T-helper 1 cell treated with Interleukin-12 subunit alpha and Interleukin-12 subunit beta and Interleukin-4 antibody, amounts not matched to agents 30 ng/mL and 1 ng/mL, for 36 hours (primary cell): Measurements from ENCODE around the gene RAPGEF4. TPM values are rescaled to one million over a fixed set of nuclear protein-coding genes. Genes with fewer than 3 reads are reported as not detected.

Experiments
- intact Hi-C: fragments of 100-400 bp; cut with micrococcal nuclease; formaldehyde crosslinking; loops from one replicate; pipeline ENCODE4 v1.15.1; 2024
- total RNA-seq: library from RNA; stranded (reverse); gene quantifications from 2 replicates; pipeline ENCODE4 v1.2.3, GENCODE V29; 2022

RAPGEF4 gene
- total RNA-seq, 1 donor from 2014 or later, result 1.0 TPM

- intact Hi-C loops, result no loop called here
Observed at GRCh38 chr2:172965433-172966212, 230.0 kb downstream of the RAPGEF4 start.

- intact Hi-C loops, result no loop called here
Observed at GRCh38 chr2:172967036-172967982, 231.7 kb downstream of the RAPGEF4 start.

- intact Hi-C loops, result no loop called here
Observed at GRCh38 chr2:172968061-172968469, 232.4 kb downstream of the RAPGEF4 start.

GRCh38 chr2:172969166-172969565 lies 233.5 kb downstream of the RAPGEF4 start:
- intact Hi-C loops, result no loop called here

GRCh38 chr2:172969609-172970008 lies 234.0 kb downstream of the RAPGEF4 start:
- intact Hi-C loops, result no loop called here

GRCh38 chr2:172970660-172971059 lies 235.0 kb downstream of the RAPGEF4 start:
- intact Hi-C loops, result no loop called here

- intact Hi-C loops, result loop anchor here (2.0 kb wide), 1 partner anchor 477 kb away; no protein-coding TSS in a partner anchor
Observed at GRCh38 chr2:172972005-172972619, 236.5 kb downstream of the RAPGEF4 start.

- intact Hi-C loops, result no loop called here
Observed at GRCh38 chr2:172974762-172975161, 239.1 kb downstream of the RAPGEF4 start.

GRCh38 chr2:172976116-172976515 lies 240.5 kb downstream of the RAPGEF4 start:
- intact Hi-C loops, result no loop called here

GRCh38 chr2:172976816-172977215 lies 241.2 kb downstream of the RAPGEF4 start:
- intact Hi-C loops, result no loop called here

- intact Hi-C loops, result no loop called here
Observed at GRCh38 chr2:172977270-172978062, 241.8 kb downstream of the RAPGEF4 start.

- intact Hi-C loops, result no loop called here
Observed at GRCh38 chr2:172978063-172978383, 242.4 kb downstream of the RAPGEF4 start.

GRCh38 chr2:172985139-172985892 lies 249.7 kb downstream of the RAPGEF4 start:
- intact Hi-C loops, result no loop called here

GRCh38 chr2:172986040-172986439 lies 250.4 kb downstream of the RAPGEF4 start:
- intact Hi-C loops, result no loop called here

- intact Hi-C loops, result no loop called here
Observed at GRCh38 chr2:172988728-172989127, 253.1 kb downstream of the RAPGEF4 start.

- intact Hi-C loops, result no loop called here
Observed at GRCh38 chr2:172991031-172991430, 255.4 kb downstream of the RAPGEF4 start.

GRCh38 chr2:172993139-172993538 lies 257.5 kb downstream of the RAPGEF4 start:
- intact Hi-C loops, result no loop called here

- intact Hi-C loops, result no loop called here
Observed at GRCh38 chr2:172993931-172994717, 258.5 kb downstream of the RAPGEF4 start.

GRCh38 chr2:172994864-172995263 lies 259.2 kb downstream of the RAPGEF4 start:
- intact Hi-C loops, result no loop called here
